ENCODE data around the gene PDGFC.

PDGFC gene

DNA sequence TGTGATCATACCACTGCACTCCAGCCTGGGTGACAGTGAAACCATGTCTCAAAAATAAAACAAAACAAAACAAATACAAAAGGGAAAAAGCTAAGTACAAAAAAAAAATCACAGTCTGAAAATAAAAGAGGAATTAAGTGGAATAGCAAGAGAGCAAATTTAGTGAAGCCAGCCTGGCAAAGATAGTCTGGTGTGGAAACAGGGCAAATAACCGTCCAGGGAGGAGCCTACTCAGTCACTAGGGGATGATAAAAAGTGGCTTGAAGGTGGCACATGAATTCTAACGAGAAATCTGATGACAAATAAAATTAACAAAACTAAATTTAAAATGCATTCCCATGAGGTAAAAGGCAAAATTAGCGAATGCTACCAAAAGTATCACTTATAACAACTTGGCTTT, 8.2 kb downstream of the PDGFC start:
- Histone ChIP-seq H3K4me3 (ENCODE audit: low read depth in 1 of 5, low read length in 5 of 5) (no peak overlapping the region), H3K9ac (ENCODE audit: low read length in 5 of 5) (no peak overlapping the region), H3K9me3 (ENCODE audit: control insufficient read depth in 5 of 5, low read length in 5 of 5) (no peaks in the 10 kb centered on the region), H3K36me3 (ENCODE audit: control insufficient read depth in 5 of 5, insufficient read depth in 5 of 5, low read length in 5 of 5) (no peaks in the 10 kb centered on the region), H3K27me3 (ENCODE audit: control insufficient read depth in 5 of 5, insufficient read depth in 4 of 5, low read length in 5 of 5) (no peaks in the 10 kb centered on the region), H3K27ac (ENCODE audit: low read depth, low read length) (no peak overlapping the region), H3K4me1 (ENCODE audit: control insufficient read depth in 5 of 5, insufficient read depth in 5 of 5, low read length in 5 of 5) (peaks cover 0 to 46% (median 37%) of the 10 kb centered on the region in 5 donors)

DNA sequence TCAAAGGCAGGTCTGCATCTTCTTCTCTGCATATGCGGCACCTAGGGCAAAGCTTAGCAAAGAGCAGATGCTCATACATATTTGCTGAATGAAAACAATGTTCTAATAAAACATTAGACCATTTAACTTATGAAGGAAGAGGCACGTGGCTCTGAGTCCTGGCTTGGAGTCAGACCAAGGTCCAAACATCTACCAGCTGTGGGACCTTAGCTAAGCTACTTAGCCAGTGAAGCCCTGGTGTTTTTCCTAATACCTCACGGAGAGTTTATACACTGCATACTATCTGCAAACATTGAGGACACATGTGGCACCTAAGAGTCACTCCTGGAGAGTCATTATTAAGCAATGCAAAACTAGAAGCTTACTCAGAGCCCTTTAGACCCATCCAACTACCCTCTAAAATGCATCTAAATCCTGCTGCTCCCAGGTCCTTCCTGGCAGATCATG, 9.0 kb downstream of the PDGFC start:
- H3K9me3 ChIP-seq (ENCODE audit: control insufficient read depth in 5 of 5, low read length in 5 of 5) = no peaks in the 10 kb centered on the region
- no peak overlapping the region for H3K27ac ChIP-seq (ENCODE audit: low read depth, low read length)
- H3K9ac ChIP-seq (ENCODE audit: low read length in 5 of 5) = no peak overlapping the region
- H3K4me3 ChIP-seq (ENCODE audit: low read depth in 1 of 5, low read length in 5 of 5) = no peak overlapping the region
- no peaks in the 10 kb centered on the region for H3K36me3 ChIP-seq (ENCODE audit: control insufficient read depth in 5 of 5, insufficient read depth in 5 of 5, low read length in 5 of 5)
- H3K4me1 ChIP-seq (ENCODE audit: control insufficient read depth in 5 of 5, insufficient read depth in 5 of 5, low read length in 5 of 5) = peaks cover 0 to 46% (median 38%) of the 10 kb centered on the region in 5 donors
- no peaks in the 10 kb centered on the region for H3K27me3 ChIP-seq (ENCODE audit: control insufficient read depth in 5 of 5, insufficient read depth in 4 of 5, low read length in 5 of 5)

DNA sequence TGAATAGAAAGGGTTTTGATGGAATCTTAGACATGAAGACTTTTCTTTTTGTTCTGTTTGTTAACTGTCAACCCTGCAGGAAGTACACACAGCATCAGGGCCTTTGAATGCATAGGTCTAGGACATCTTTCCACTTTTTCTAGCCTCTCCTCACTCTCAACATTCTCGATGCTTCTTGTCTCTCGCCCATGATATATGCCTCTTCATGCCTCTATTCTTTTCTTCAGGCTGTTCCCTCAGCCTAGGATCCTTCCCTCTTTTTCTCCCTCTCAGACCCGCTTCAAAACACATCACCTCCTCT, 9.6 kb downstream of the PDGFC start:
- no peak overlapping the region for H3K9ac ChIP-seq (ENCODE audit: low read length in 5 of 5)
- no peaks in the 10 kb centered on the region for H3K36me3 ChIP-seq (ENCODE audit: control insufficient read depth in 5 of 5, insufficient read depth in 5 of 5, low read length in 5 of 5)
- no peaks in the 10 kb centered on the region for H3K9me3 ChIP-seq (ENCODE audit: control insufficient read depth in 5 of 5, low read length in 5 of 5)
- no peak overlapping the region for H3K27ac ChIP-seq (ENCODE audit: low read depth, low read length)
- H3K4me3 ChIP-seq (ENCODE audit: low read depth in 1 of 5, low read length in 5 of 5) = no peak overlapping the region
- H3K27me3 ChIP-seq (ENCODE audit: control insufficient read depth in 5 of 5, insufficient read depth in 4 of 5, low read length in 5 of 5) = no peaks in the 10 kb centered on the region
- H3K4me1 ChIP-seq (ENCODE audit: control insufficient read depth in 5 of 5, insufficient read depth in 5 of 5, low read length in 5 of 5) = peaks cover 0 to 43% (median 35%) of the 10 kb centered on the region in 5 donors

DNA sequence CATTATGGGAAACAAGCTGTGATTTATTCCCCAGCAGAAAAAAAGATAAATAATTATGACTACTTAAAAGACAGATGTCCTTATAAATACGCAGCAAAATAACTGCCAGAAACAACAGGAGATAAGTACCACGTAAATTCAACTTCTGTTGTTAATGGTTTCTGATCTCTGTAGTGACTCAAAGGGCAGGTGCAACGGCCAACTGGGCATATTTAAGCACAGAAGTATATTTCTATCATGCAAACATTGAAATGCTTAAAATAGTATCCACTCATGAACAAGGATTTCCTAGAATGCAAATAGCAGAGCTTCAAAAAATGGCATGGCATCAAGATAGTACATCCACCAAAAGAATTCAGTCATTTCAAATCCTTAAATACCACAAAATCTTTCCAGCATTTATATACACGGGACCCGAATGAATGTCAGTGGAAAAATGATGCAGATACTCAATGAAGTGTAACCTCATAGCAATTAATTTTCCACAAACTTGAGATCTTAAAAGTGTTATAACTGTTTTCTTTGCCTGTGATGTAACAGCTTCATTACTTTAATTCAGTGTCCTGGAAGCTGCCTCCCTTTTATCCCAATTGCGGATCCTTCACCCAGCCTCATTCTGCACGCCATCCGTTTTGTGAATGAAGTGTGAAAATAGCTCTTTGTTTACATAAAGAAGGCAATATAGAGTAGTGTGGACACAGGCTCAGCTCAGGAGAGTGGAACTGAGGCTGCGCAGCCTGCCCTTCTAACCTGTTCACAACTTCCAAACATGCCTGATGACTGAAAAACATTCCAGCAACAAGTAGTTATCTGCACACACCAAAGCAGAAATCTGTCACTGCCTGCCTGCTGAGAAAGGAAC, 10.2 kb downstream of the PDGFC start:
- Histone ChIP-seq H3K4me1 (ENCODE audit: control insufficient read depth in 5 of 5, insufficient read depth in 5 of 5, low read length in 5 of 5) (peaks cover 0 to 43% (median 35%) of the 10 kb centered on the region in 5 donors), H3K27me3 (ENCODE audit: control insufficient read depth in 5 of 5, insufficient read depth in 4 of 5, low read length in 5 of 5) (no peaks in the 10 kb centered on the region), H3K27ac (ENCODE audit: low read depth, low read length) (no peak overlapping the region), H3K9me3 (ENCODE audit: control insufficient read depth in 5 of 5, low read length in 5 of 5) (no peaks in the 10 kb centered on the region), H3K36me3 (ENCODE audit: control insufficient read depth in 5 of 5, insufficient read depth in 5 of 5, low read length in 5 of 5) (no peaks in the 10 kb centered on the region), H3K4me3 (ENCODE audit: low read depth in 1 of 5, low read length in 5 of 5) (no peak overlapping the region), H3K9ac (ENCODE audit: low read length in 5 of 5) (no peak overlapping the region)

DNA sequence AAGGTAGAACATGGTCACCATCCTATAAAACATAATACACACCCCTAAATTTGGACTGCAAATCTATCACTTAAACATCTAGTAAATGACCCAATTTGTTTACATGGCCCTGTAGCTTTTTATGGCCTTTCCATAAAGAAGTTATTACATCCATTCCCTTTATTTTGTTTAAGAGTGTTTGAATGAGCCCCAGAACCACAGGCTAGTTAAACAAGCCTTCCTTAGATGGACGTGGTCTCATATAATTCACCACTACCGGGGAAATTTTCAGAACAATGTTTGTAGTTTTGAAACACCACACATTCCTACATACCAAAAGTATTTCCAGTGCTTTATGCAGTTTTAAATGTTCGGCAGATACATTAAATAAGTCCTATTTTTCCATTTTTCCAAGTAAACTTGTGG, 12.3 kb downstream of the PDGFC start:
- peaks cover 0 to 36% (median 28%) of the 10 kb centered on the region in 5 donors for H3K4me1 ChIP-seq (ENCODE audit: control insufficient read depth in 5 of 5, insufficient read depth in 5 of 5, low read length in 5 of 5)
- H3K27me3 ChIP-seq (ENCODE audit: control insufficient read depth in 5 of 5, insufficient read depth in 4 of 5, low read length in 5 of 5) = no peaks in the 10 kb centered on the region
- no peaks in the 10 kb centered on the region for H3K9me3 ChIP-seq (ENCODE audit: control insufficient read depth in 5 of 5, low read length in 5 of 5)
- H3K9ac ChIP-seq (ENCODE audit: low read length in 5 of 5) = no peak overlapping the region
- no peak overlapping the region for H3K27ac ChIP-seq (ENCODE audit: low read depth, low read length)
- H3K36me3 ChIP-seq (ENCODE audit: control insufficient read depth in 5 of 5, insufficient read depth in 5 of 5, low read length in 5 of 5) = no peaks in the 10 kb centered on the region
- no peak overlapping the region for H3K4me3 ChIP-seq (ENCODE audit: low read depth in 1 of 5, low read length in 5 of 5)

DNA sequence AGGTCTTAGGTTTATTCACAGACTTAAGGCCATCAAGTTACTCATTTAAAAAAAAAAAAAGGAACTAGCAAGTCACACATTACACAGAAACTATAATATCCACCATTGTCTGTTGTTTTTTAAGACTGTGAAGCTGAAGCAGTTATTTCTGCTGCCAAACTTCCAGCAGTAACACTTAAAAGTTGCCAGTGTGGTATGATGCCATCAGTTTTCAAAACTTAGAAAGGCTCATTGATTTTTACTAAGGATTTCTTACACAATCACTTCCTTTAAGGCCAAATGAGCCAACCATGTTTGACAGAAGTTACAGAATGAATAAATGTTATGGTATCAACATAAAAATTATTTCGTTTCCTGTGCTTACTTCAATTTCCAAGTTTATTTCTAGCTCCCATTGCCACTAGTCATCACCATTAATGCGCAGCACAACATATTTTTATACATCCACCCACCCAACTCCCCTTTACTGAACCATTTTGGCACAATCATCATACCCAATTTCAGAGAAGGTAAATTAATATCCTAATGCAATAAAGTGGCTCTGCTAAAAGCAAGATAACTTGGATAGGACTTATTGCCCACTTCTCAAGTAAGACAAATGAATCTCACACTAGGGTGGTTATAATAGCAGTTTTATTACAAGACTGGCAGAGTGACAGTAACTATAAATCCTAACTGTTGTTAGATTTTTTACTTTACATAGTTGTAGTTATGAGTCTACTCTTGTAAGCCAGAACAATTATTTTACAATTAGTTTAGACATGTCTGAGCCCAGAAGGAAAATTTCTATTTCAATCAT, 13.1 kb downstream of the PDGFC start:
- Histone ChIP-seq H3K9ac (ENCODE audit: low read length in 5 of 5) (peak overlapping the region in 1 of 5 donors; percentile 50), H3K4me3 (ENCODE audit: low read depth in 1 of 5, low read length in 5 of 5) (no peak overlapping the region), H3K4me1 (ENCODE audit: control insufficient read depth in 5 of 5, insufficient read depth in 5 of 5, low read length in 5 of 5) (peaks cover 0 to 35% (median 25%) of the 10 kb centered on the region in 5 donors), H3K27ac (ENCODE audit: low read depth, low read length) (peak overlapping the region; percentile 5), H3K27me3 (ENCODE audit: control insufficient read depth in 5 of 5, insufficient read depth in 4 of 5, low read length in 5 of 5) (no peaks in the 10 kb centered on the region), H3K9me3 (ENCODE audit: control insufficient read depth in 5 of 5, low read length in 5 of 5) (no peaks in the 10 kb centered on the region), H3K36me3 (ENCODE audit: control insufficient read depth in 5 of 5, insufficient read depth in 5 of 5, low read length in 5 of 5) (no peaks in the 10 kb centered on the region)

DNA sequence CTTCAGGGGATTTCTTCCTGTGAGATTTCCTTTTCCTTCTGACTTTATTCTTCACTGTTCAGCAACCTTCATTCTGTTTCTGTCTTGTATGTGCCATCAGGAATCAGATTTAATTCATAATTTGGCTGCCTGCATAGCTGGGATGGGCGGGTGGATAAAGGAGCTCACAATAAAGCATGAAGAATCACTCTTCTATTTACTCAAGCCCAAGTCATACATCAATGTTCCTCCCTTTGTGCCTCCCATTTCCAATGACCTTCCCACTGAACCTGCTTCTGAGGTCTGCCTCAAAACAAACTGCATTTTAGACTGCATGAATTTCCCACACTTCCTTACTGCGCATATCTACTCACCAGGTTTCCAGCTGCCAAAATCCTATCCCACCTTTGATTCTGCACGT, 14.0 kb downstream of the PDGFC start:
- peak overlapping the region; percentile 5 for H3K27ac ChIP-seq (ENCODE audit: low read depth, low read length)
- H3K9me3 ChIP-seq (ENCODE audit: control insufficient read depth in 5 of 5, low read length in 5 of 5) = no peaks in the 10 kb centered on the region
- peaks cover 0 to 25% (median 16%) of the 10 kb centered on the region in 5 donors for H3K4me1 ChIP-seq (ENCODE audit: control insufficient read depth in 5 of 5, insufficient read depth in 5 of 5, low read length in 5 of 5)
- no peak overlapping the region for H3K9ac ChIP-seq (ENCODE audit: low read length in 5 of 5)
- H3K36me3 ChIP-seq (ENCODE audit: control insufficient read depth in 5 of 5, insufficient read depth in 5 of 5, low read length in 5 of 5) = no peaks in the 10 kb centered on the region
- no peaks in the 10 kb centered on the region for H3K27me3 ChIP-seq (ENCODE audit: control insufficient read depth in 5 of 5, insufficient read depth in 4 of 5, low read length in 5 of 5)
- H3K4me3 ChIP-seq (ENCODE audit: low read depth in 1 of 5, low read length in 5 of 5) = no peak overlapping the region

DNA sequence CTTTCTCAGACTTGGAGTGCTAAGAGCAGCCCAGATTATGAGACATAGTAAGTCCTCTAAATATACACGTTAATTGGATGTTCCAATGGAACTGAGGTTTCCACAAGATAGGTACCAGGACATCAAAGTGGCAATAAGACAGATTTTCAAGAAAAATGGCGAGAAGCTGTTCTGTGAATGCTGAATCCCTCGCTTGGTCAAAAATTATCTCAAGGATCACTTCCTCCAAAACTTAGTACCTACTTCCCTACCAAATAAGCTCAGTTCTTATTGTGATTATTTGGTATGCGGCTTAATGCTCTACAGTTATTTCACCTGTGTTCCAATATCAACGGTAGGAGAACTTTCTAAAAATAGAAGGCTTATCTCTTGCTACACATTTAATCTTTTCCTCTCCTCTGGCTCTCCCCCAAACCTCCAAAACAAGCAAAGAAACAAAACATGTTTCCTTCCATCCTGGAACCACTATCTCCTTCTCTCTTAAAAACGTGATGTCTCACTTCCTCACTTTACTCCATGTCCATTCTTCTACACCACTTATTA, 14.7 kb downstream of the PDGFC start:
- H3K4me3 ChIP-seq (ENCODE audit: low read depth in 1 of 5, low read length in 5 of 5) = no peak overlapping the region
- H3K27me3 ChIP-seq (ENCODE audit: control insufficient read depth in 5 of 5, insufficient read depth in 4 of 5, low read length in 5 of 5) = no peaks in the 10 kb centered on the region
- H3K9me3 ChIP-seq (ENCODE audit: control insufficient read depth in 5 of 5, low read length in 5 of 5) = no peaks in the 10 kb centered on the region
- no peak overlapping the region for H3K9ac ChIP-seq (ENCODE audit: low read length in 5 of 5)
- no peak overlapping the region for H3K27ac ChIP-seq (ENCODE audit: low read depth, low read length)
- peaks cover 0 to 22% (median 14%) of the 10 kb centered on the region in 5 donors for H3K4me1 ChIP-seq (ENCODE audit: control insufficient read depth in 5 of 5, insufficient read depth in 5 of 5, low read length in 5 of 5)
- H3K36me3 ChIP-seq (ENCODE audit: control insufficient read depth in 5 of 5, insufficient read depth in 5 of 5, low read length in 5 of 5) = no peaks in the 10 kb centered on the region

DNA sequence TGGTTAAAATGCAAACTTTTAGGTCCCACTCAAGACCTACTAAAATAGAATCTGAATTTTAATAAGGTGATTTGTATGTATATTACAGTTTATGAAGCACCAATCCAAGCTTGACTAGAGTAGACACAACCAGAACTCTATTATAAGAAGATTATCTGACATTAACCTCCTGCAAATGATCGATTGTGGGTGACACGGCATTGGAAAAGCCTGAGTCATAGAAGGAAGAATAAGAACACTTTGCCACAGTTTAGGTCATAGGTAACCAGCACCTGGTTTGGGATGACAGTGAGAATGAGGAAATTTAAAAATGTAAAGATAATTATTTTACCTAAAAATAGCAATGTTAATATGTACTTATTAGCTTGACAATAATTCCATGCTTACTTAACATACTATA, 15.2 kb downstream of the PDGFC start:
- Histone ChIP-seq H3K4me3 (ENCODE audit: low read depth in 1 of 5, low read length in 5 of 5) (no peak overlapping the region), H3K4me1 (ENCODE audit: control insufficient read depth in 5 of 5, insufficient read depth in 5 of 5, low read length in 5 of 5) (peaks cover 0 to 22% (median 12%) of the 10 kb centered on the region in 5 donors), H3K27ac (ENCODE audit: low read depth, low read length) (no peak overlapping the region), H3K36me3 (ENCODE audit: control insufficient read depth in 5 of 5, insufficient read depth in 5 of 5, low read length in 5 of 5) (no peaks in the 10 kb centered on the region), H3K27me3 (ENCODE audit: control insufficient read depth in 5 of 5, insufficient read depth in 4 of 5, low read length in 5 of 5) (no peaks in the 10 kb centered on the region), H3K9ac (ENCODE audit: low read length in 5 of 5) (no peak overlapping the region), H3K9me3 (ENCODE audit: control insufficient read depth in 5 of 5, low read length in 5 of 5) (no peaks in the 10 kb centered on the region)

DNA sequence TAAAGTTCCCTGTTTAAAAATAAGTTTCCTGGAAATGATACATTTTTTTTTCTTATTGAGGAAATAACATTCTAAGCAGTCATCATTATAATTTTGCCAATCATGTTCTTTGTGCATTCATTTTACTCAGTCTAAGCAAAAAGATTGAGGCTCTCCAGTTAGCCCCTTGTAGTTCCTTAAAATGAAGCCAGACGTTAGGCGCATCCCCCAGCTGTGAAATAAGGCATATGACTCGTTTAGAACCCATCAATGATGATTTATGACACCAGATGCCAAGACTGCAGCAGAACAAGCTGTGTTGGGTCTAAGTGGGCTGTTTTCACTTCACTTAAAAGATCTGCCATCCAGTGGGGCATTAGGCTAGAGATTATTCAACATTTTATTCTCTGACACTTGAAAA, 17.0 kb downstream of the PDGFC start:
- Histone ChIP-seq H3K9ac (ENCODE audit: low read length in 5 of 5) (no peak overlapping the region), H3K27me3 (ENCODE audit: control insufficient read depth in 5 of 5, insufficient read depth in 4 of 5, low read length in 5 of 5) (no peaks in the 10 kb centered on the region), H3K9me3 (ENCODE audit: control insufficient read depth in 5 of 5, low read length in 5 of 5) (no peaks in the 10 kb centered on the region), H3K4me3 (ENCODE audit: low read depth in 1 of 5, low read length in 5 of 5) (no peak overlapping the region), H3K36me3 (ENCODE audit: control insufficient read depth in 5 of 5, insufficient read depth in 5 of 5, low read length in 5 of 5) (no peaks in the 10 kb centered on the region), H3K4me1 (ENCODE audit: control insufficient read depth in 5 of 5, insufficient read depth in 5 of 5, low read length in 5 of 5) (peaks cover 0 to 30% (median 20%) of the 10 kb centered on the region in 5 donors), H3K27ac (ENCODE audit: low read depth, low read length) (no peak overlapping the region)

Measured in subcutaneous abdominal adipose tissue (tissue), 5 donors.